Cardiac muscle cell (in vitro differentiated cells and primary cell): ENCODE results near the gene EGLN1. TPM values are rescaled to one million over a fixed set of nuclear protein-coding genes. Genes with fewer than 3 reads are reported as not detected.

Source experiments
- DNase-seq, 2 donors: peaks; one replicate each; pipeline versions ENCODE4 v3.0.0 to v3.0.0-alpha.2; 2010 to 2017; ENCODE audit warnings: low read depth in 1 of 2, low spot score in 1 of 2
- H3K27ac ChIP-seq: fragments of 200-600 bp; sonication (generic); 2 replicates; pipeline ENCODE4 v1.5.1; 2016
- H3K27me3 ChIP-seq: fragments of 200-600 bp; sonication (generic); 2 replicates; pipeline ENCODE4 v1.6.0; 2016; ENCODE audit warnings: control low read depth
- H3K36me3 ChIP-seq: fragments of 200-600 bp; sonication (generic); 2 replicates; pipeline ENCODE4 v1.5.1; 2016; ENCODE audit warnings: control low read depth
- H3K4me1 ChIP-seq: fragments of 200-600 bp; sonication (generic); 2 replicates; pipeline ENCODE4 v1.8.1; 2017; ENCODE audit warnings: low read depth, mild to moderate bottlenecking, mixed run types
- H3K4me3 ChIP-seq: fragments of 200-600 bp; sonication (generic); 2 replicates; pipeline ENCODE4 v1.5.1; 2016; ENCODE audit warnings: mild to moderate bottlenecking
- H3K9me3 ChIP-seq: fragments of 200-600 bp; sonication (generic); 2 replicates; pipeline ENCODE4 v1.5.1; 2017; ENCODE audit warnings: low read depth, mild to moderate bottlenecking, control low read depth
- polyA plus RNA-seq: library from polyadenylated mRNA; unstranded; fragments of >200 nt; fragmentation: Nextera tagmentation; extraction: Ambion mirVana; gene quantifications from 2 replicates; pipeline ENCODE4 v1.2.1, GENCODE V29; 2016
- total RNA-seq: library from RNA; depleted of rRNA; stranded (reverse); fragments of >200 nt; gene quantifications from 2 replicates; pipeline ENCODE4 v1.2.3, GENCODE V29; 2016
- TF ChIP-seq, protein P1 (sequence below): IDR thresholded peaks from 2 replicates; pipeline ENCODE4 v1.5.1; 2012; ENCODE audit warnings: low read depth, mild to moderate bottlenecking, low read length

The EGLN1 gene
- total and polyA plus RNA-seq, 2 experiments from 2014 or later: 54.0 to 67.6 TPM

DNA sequence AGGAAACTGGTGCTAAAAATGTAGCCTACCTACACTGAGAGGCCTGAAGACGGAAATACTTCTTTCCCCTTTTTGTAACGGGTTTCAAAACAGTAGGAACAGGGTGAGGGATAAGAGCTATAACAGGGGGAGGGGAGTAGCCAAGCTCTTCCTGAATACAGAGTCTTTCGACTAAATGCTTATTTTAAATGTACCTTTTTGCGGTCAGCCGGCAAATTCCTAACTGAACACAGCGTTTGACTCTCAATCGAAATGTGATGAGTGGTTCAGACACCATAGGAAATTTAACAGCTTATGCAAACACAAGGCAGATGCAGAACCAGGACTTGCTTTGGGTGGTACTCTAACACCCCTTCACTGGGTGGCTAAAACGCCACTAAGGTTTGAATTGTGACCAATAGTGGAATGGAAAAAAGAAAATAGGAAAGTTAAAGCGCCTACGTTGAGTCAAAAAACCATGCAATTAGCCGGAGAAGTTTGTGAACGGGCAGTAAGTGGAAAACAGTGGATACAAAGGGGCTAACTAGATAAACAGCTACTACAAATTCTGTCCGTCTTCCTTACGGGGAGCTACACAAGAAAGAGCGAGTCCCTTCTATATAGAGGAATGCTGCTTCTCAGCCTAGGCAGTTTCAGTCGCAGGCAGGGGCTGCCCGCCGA lies 1.7 kb downstream of the EGLN1 start:
- peaks cover 34% of the 10 kb centered on the region for H3K4me1 ChIP-seq
- H3K27me3 ChIP-seq: peaks cover 6% of the 10 kb centered on the region
- DNase-seq: peak; percentile 25 to 42
- no peaks in the 10 kb centered on the region for H3K36me3 ChIP-seq
- peak overlapping the region; percentile 95 for H3K4me3 ChIP-seq
- peak overlapping the region; percentile 96 for H3K27ac ChIP-seq
- H3K9me3 ChIP-seq: no peaks in the 10 kb centered on the region
- TF ChIP-seq, protein P1, sequence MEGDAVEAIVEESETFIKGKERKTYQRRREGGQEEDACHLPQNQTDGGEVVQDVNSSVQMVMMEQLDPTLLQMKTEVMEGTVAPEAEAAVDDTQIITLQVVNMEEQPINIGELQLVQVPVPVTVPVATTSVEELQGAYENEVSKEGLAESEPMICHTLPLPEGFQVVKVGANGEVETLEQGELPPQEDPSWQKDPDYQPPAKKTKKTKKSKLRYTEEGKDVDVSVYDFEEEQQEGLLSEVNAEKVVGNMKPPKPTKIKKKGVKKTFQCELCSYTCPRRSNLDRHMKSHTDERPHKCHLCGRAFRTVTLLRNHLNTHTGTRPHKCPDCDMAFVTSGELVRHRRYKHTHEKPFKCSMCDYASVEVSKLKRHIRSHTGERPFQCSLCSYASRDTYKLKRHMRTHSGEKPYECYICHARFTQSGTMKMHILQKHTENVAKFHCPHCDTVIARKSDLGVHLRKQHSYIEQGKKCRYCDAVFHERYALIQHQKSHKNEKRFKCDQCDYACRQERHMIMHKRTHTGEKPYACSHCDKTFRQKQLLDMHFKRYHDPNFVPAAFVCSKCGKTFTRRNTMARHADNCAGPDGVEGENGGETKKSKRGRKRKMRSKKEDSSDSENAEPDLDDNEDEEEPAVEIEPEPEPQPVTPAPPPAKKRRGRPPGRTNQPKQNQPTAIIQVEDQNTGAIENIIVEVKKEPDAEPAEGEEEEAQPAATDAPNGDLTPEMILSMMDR: no peak

DNA sequence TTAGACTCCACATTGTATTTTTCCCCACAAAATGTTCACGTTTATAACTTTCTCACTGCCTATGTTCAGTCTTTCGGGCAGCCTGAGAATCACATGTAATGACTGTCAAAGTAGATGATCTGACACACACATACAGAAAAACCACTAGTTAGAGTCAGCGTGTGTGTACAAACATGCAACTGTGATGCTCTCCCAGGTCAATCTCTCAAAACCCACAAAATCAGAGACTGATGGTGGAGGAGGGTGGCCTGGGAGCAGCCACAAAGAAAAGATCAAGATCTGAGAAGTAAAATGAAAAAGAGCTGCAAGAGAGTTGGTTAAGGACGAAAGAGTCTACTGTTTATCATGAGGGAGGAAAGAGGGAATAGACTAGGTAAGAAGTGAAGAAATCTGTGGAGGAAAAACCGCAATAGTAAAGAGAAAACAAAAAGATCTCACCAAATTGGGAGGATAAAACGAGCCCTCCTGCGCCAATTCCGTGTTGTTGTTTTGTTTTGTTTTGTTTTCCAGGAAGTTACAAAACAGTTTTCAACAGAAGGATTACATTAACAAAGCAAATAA lies 2.3 kb downstream of the EGLN1 start:
- Histone ChIP-seq H3K27me3 (peaks cover 6% of the 10 kb centered on the region), H3K4me3 (peak overlapping the region; percentile 95), H3K27ac (no peak overlapping the region)

DNA sequence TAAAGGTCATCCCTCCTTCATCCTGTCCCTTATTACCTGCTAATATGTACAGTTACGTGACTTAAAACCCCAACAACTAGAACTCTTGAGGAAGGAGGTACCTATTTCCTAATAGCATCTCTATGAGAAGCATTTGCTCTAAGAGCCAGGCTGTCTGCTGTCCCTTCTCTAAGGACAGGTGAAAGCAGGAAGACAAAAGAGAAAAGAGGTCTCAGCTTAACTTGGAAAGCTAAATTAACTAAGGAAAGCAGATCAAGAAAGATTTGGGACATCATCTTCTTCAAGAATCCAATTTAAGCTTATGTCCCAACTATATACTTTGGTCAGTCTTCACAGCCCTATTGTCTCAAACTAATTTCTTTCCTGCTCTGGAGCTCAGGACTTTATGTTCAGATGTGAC lies 2.9 kb downstream of the EGLN1 start:
- no peak for DNase-seq
- Histone ChIP-seq H3K27me3 (peaks cover 2% of the 10 kb centered on the region), H3K27ac (no peak overlapping the region), H3K9me3 (no peaks in the 10 kb centered on the region), H3K4me1 (peaks cover 46% of the 10 kb centered on the region), H3K36me3 (no peaks in the 10 kb centered on the region), H3K4me3 (peak overlapping the region; percentile 95)
- TF ChIP-seq, protein P1: no peak

More for the DNA sequence above, 2.3 kb downstream of the EGLN1 start:
- H3K4me1 ChIP-seq: peaks cover 40% of the 10 kb centered on the region
- no peaks in the 10 kb centered on the region for H3K36me3 ChIP-seq
- DNase-seq: peak in 1 of 2 donors; percentile 29
- no peaks in the 10 kb centered on the region for H3K9me3 ChIP-seq
- TF ChIP-seq, protein P1: no peak

DNA sequence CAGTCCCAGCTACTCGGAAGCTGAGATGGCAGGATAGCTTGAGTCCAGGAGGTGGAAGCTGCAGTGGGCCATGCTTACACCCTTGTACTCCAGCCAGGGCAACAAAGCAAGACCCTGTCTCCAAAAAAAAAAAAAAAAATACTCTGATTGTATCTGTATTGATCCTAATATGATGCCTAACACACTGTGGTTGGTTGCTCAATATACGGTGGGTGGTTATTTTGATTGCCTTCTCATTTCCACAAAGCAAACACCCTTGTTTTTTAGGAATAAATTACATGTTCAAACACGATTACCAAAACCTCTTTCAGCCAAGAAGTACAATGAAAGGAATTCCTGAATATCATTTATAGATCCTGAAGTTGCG lies 3.4 kb downstream of the EGLN1 start:
- Histone ChIP-seq H3K4me3 (peak overlapping the region; percentile 95), H3K27ac (no peak overlapping the region), H3K36me3 (no peaks in the 10 kb centered on the region), H3K4me1 (peaks cover 51% of the 10 kb centered on the region), H3K9me3 (no peaks in the 10 kb centered on the region), H3K27me3 (no peaks in the 10 kb centered on the region)
- no peak for DNase-seq
- TF ChIP-seq, protein P1: no peak

DNA sequence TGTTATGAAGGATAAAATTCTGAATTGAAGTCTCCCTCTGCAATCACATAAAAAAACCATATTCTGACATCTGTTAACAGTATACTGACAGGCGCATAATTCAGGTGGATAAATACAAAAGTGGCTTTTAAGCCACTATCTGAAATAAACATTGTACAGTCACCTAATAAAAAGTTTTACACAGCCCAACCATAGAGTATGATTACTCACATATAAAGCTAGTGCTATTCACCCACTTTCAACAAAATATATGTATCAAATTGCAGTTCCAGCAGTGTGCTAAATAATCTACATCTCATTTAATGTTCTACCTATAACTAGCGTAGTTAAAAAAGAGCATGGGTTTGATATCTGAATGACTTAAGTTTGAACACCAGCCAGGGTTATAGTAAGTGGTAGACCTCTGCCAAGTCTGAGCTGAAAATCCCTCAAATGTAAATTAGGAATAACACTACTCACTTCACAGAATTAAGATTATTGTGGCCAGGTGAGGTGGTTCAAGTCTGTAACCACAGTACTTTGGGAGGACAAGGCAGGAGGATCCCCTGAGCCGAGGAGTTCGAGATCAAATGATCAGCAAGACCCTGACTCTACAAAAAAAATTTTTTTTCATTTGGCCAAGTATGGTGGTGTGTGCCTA lies 3.9 kb downstream of the EGLN1 start:
- Histone ChIP-seq H3K9me3 (no peaks in the 10 kb centered on the region), H3K27me3 (no peaks in the 10 kb centered on the region), H3K4me3 (peak overlapping the region; percentile 95), H3K27ac (no peak overlapping the region), H3K4me1 (peaks cover 53% of the 10 kb centered on the region), H3K36me3 (no peaks in the 10 kb centered on the region)
- no peak for DNase-seq
- TF ChIP-seq, protein P1: no peak
